ENCODE measurements around the gene TREH.

TREH gene

DNA sequence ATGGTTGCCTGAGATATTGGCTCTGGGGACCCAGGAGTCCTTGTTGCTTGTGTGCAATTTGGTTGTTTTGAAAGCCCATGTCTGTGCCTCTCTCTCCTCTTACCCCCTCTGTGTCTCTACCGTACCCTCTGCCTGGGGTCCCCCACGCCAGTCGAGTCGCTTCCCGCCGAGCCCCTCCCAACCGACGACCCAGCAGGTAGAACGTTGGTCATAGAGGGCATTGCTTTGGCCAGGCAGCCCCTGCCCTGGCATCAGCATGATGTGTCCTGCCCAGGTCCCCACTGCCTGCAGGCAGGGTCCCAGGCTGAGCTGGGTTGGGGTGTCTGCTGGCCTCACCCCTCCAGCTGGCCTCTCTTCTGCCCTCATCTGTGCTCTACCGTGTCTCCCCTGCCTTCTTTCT, 35.0 kb downstream of the TREH start:
- no peak for DNase-seq

DNA sequence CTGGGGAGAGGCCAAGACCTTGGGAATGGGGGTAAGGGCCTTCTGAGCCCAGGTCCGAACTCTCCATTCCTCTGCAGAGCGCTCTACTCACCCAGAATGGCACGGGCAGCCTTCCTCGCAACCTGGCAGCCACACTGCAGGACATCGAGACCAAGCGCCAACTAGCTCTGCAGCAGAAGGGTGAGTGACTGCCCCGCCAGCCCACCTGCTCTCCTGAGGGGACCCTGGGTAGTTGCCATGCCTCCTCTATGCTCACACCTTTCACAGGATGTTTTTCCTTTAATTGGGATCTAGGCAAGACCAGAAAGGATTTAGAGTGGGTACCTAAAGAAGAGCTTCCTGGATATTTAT, 35.5 kb downstream of the TREH start:
- DNase-seq = no peak

DNA sequence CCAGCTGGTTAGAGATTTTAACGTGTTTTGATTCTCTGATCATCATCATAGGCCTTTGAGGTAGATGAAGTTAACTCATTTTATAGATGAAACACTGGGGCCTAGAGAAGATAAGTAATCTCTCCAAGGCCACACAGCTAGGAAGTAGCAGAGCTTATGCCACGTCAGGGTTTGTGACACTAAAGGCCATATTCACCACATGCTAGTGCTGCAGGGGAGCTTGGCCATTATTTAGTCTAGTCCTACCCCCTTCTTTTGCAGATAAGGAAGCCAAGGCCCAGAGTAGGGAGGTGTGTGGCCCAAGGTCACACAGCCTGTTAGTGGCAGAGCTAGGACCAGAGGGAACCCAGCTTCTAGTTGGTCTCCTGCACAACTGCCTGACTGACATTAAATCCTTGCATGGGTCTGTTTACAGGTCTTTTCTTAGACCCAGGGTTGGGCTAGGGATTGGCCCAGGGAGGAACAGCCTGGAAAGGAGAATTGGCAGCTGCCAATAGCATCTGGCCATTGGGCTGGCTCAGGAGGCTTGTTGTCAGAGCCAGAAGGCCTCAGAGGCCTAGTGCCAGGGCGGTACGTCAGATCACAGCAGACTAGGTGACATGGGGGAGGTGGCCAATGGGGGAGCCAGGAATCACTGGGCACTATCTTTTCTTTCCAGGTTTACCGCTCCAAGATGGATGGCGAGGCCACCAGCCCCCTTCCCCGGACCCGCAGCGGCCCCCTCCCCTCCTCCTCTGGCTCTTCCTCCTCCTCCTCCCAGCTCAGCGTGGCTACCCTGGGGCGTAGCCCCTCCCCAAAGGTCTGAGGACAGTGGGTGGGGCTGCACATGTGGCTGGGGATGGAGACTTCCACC, 36.1 kb downstream of the TREH start:
- no peak for DNase-seq

DNA sequence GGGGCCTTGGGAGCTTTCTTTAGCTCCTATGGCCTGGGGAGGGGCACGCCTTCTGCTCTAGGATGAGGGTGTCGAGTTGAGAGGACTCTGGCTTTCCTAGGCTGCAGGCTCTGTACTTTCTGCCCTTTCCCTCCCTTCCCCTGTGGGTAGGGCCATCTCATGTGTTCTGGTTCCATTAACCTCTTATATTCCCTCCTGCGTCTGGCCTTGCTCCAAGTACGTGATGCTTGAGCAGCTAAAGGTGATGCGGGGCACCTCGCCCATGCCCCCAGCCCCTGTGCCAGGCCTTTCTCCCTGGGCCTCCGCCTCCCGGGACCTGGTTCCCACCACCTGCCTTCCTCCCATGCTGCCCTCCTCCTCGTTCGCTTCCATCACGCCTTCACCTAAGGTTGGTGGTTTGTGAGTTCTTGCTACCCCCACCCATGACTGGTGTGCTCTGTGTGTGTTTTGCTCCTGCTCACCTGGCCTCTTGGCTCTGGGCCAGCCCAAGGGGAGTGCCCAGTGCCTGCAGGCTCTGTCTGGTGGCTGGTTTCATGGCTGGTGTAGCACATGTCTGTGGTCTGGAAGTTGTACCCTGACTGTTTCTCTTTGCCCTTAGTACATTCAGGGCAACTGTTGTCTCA, 37.9 kb downstream of the TREH start:
- no peak for DNase-seq

DNA sequence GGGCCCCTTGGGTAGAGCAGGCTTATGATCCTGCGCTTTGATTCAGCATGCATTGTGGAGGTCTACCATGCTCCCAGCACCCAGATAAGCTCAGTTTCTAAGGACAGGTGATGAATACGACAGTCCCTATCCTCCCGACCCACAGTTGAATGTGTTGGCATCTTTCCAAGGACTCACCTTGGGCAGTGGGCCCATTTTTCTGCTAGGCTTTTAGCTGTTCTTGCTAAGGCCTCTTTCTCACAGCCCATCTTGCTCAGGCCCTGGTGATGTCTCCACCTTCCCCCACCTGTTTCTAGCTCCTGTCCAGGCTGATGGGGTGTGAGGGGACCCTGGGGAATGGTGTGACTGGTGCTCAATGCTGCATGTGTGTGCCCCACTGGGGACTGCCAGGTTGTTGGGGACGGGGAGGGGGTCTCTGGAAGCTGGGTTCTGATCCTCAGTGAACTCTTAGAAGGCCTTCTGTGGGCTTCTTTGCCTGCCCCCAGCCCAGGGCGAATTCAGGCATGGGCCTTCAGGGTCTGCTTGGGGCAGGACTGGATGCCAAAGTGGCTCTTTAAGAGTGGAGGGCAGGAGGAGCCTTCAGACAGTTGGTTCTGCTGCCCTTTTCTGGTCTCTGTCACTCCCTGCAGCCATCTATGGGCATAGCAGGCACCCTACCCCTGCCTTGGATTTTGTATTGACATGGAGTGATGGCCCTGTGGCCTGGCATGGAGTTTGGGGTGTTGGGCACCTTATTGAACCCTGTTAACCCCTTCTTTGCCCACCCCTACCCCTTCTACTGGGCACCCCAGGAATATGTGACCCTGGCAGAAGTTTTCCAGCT, 38.9 kb downstream of the TREH start:
- DNase-seq = no peak

DNA sequence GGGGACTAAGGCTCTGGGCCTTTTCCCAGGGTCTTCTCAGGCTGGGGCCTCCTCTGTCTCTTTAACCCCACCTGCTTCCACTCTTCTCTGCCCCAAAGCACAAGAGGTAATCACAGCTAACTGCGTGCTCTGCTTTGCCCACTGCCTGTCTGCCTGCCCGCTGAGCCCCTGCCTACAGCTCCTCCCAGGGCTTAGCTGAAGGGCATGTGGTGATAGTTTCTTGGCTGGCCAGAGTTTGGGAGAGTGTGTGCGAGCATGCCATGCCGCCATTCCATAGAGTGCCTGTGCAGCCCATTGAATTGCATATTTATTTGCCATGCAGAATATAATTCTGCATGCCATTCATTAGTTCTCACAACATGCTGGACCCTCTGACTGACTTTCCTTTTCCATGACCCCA, 39.6 kb downstream of the TREH start:
- DNase-seq = no peak

DNA sequence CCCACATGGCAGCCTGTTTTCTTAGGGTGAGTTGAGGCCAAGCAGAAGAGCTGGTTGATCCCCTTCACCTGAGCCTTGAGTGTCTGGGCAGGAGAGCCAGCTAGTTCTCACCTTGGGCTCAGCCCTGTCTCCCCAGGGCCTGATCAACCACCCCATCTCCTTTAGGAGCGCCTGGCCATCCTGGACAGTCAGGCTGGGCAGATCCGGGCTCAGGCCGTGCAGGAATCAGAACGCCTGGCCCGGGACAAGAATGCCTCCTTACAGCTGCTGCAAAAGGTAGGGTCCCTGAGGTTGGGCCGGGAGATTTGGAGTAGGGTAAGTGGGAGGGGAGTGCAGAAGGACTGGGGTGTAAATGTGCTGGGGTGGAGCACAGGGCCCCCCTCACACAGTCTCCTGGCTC, 40.7 kb downstream of the TREH start:
- DNase-seq = no peak

DNA sequence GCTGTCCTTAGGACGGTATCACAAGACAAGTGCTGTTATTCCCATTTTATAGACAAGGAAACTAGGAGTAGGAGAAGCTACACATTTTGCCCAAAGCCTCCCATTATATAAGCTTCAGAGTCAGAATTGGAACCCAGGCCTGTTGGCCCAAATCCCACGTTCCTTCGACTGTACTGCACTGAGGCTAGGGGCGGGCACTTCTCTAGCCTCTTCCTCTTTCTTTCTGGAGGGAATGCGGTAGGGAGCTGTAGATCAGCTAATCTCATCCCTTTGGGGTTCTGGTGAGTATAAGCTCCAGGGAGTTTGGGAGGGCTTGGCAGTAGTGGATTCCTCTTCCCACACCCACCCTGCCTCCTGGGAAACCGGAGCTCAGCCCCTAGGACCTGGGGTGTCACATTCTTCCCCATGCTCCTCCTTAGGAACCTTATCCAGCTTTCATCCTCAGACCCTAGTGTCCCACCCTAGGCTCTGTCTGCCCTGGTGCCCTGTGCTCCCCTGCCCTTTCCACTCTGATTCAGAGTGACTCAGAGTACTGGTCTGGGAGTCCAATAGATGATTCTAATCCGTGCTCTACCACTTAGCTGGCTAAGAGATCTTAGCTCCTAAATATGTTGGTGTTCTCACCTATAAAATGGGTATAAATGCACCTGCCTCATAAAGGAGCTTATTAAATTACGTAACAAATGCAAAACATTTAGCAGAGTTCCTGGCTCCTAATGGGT, 42.7 kb downstream of the TREH start:
- DNase-seq = no peak

DNA sequence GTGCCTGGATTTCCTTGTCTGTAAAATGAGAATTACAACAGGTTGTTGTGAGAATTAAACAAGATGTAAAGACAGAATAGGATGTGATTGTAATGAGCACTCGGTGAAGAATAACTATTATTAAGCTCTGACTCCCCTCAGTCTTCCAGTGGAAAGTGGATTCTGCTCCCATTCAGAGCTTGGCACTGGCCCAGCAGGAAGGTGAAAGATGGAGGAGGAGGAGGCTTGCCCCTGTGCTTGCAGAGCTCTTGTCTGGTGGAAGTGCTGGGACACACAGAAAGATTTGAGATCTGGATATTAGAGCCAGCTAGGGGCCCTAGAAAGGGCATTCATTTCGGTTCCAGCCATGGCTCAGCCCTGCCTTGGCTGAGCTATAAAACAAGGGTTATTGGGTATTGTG, 43.8 kb downstream of the TREH start:
- DNase-seq = no peak

DNA sequence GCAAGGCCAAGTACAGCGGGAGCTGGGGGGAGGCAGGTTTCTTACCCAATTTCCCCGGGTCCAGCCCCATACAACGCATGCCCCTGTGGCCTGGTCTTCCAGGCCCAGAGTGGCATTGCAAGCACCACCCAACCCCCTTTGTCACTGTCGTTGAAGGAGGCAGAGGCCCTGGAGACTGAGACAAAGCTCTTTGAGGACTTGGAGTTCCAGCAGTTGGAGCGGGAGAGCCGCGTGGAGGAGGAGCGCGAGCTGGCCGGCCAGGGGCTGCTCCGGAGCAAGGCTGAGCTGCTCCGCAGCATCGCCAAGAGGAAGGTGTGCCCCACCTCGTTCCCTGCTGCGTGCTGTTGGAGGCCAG, 44.2 kb downstream of the TREH start:
- no peak for DNase-seq

DNA sequence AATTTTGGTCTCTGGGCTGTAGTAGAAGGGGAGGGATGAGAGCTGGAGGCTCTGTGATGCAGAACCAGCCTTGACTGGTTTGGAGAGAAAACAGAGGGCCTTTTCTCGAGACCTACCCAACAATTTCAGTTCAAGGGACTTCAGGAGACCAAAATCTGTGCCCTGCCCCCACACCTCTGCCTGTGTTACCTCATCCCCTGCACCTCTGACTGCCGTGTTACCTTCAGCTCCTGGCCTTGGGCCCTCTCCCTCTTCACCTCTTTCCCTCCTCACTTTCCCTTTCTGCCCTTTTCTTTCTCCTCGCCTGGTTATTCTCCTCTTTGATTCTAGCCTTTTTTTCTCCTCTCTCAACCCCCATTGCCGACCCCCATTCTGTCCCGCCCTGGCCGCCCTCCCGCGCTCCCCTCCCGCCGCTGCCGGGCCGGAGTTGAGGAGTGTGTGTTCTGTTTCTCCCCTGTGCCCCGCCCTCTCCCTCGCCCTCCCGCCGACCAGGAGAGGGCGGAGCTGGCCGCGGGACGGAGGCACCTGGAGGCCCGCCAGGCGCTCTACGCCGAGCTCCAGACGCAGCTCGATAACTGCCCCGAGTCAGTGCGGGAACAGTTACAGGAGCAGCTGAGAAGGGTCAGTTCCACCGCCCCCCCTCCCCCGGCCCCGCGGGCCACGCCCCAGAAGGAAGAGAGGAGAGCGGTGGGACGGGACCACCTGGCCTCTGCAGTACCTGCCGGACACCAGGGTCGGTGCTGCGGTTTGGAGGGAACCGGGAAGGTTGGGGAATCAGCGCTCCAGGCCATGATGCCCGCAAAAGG, 44.8 kb downstream of the TREH start:
- DNase-seq = no peak

DNA sequence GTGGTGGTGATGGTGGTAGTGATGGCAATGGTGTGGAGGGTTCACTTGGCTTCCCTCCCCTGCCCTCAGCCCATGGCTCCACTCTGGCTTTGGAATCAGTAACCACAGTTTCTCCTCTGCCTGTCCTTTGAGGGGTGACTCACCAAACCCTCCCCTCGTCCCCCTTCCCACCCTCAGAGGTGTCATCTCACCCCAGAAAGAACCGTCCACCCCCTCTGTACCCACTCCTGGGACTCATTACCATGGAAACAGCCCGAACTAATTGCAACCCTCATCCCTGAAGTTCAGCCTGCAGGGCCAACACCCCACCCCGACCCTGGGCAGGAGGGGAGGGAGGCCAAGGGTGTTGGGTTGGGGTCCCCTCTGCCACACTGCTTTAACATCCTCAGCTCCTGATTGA, 45.5 kb downstream of the TREH start:
- no peak for DNase-seq

DNA sequence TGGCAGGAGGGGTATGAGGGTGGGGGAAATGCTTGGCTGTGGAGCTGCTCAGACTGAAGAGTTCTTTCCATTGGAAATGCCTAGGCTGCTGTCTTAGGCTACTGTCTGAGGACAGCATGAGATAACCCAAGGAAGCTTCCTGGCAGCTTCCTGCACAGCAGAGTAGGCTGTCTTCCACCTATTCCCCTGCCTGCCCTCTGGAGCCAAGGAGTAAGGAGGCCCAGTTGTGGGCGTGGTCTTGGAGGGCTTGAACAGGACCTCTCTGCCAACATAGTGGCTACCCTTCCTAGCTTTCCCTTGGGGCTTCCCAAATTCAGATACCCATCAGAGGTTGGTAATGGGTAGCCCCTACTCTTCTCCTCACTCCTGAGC, 46.1 kb downstream of the TREH start:
- no peak for DNase-seq

DNA sequence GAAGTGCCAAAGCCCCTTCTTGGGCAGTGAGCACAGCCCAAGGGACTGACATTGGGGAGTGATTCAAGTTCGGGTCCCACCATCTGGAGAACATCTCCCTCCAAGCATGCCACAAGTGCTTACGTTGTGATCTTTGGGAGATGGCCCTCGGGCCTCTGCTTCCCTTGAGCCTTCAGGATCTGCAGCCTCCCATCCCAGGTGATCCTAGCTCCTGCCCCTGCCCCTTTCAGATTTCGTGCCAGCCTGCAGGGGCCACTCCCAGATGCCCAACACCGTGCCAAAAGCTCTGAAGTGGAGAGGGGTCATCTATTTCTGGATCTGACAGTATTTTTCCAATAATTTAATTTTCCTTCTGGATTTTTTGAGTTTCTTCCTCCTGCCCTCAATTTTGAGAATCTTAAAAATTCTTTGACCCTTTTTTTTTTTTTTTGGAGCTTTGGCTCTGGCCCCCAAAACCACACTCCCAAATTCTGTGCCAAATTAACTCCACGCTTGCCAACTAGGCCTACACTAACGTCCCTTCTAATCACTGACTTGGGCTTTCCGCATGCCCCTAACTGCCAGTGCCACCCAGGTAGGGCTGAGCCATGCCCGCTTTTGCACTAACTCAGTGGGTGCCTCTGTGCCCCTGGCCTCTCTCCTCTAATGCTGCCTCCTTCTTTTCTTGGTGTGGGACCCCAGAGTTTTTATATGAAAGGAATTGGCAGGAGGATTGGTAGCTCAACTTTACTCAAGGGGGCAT, 46.7 kb downstream of the TREH start:
- no peak for DNase-seq

DNA sequence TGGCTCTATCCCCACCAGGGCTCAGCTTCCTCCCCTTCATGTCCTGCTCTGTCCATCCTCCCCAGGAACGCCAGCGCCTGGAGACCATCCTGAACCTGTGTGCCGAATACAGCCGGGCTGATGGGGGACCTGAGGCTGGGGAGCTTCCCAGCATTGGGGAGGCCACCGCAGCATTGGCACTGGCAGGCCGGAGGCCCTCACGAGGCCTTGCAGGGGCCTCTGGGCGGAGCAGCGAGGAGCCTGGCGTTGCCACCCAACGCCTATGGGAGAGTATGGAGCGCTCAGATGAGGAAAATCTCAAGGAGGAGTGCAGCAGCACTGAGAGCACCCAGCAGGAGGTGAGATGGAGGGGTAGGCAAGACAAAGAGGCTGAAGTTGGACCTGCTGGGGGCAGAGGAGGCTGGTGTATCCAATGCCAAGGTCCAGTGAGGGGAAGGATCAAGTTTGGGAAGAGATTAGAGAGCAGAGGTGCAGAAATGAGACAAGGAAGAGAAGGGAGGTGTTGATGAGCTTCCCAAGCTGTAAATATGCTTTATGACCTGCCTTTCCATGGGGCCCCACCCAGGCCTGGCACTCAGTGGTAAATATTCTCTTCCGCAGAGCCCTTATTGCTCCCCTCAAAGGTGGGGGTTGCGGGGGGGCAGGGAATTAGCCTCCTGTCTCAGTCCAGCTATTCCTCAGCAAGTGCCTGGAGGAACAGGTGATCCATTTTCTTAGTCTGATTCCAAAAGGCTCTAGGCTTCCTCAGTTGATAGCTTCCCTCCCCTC, 48.1 kb downstream of the TREH start:
- DNase-seq = no peak

DNA sequence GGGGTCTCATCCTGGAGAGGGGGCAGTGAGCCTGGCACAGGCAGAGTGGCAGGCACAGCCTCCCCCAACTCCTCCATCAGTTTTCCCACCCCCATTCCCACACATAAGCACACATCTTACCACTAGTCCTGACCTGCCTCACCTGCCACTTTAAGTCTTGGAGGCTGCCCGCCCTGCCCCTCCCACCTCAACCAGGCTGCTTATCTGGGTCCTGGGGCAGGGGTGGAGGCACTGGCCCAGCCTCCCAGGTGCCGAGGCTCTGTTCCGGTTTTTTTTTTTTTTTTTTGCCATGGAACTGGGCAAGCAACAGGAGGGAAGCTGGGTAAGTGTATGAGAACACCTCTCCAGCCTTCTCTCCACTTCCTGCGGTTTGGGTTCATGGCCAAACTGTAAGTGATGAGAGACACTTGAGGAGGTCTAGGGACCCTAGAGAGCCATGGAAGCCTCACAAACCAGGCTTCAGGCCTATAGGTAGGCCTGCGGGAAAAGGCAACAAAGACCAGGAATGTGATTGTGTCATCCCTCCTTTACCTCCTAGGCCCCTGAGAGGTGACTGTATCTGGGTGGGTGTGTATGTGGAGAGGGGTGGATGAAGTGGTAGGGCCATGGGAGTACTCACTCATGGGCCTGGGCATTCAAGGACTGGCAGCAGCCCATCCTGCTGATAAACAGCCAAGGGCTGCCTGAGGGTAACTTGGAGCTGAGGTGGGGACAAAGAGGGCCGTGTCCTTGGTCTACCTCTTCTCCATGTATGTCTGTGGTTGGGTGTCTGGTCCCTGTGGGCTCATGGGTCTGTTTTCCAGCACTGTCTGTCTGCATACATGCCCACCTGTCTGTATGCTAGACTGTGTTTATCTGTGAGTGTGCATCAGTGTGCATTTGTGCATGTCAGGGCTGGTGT, 49.4 kb downstream of the TREH start:
- no peak for DNase-seq

DNA sequence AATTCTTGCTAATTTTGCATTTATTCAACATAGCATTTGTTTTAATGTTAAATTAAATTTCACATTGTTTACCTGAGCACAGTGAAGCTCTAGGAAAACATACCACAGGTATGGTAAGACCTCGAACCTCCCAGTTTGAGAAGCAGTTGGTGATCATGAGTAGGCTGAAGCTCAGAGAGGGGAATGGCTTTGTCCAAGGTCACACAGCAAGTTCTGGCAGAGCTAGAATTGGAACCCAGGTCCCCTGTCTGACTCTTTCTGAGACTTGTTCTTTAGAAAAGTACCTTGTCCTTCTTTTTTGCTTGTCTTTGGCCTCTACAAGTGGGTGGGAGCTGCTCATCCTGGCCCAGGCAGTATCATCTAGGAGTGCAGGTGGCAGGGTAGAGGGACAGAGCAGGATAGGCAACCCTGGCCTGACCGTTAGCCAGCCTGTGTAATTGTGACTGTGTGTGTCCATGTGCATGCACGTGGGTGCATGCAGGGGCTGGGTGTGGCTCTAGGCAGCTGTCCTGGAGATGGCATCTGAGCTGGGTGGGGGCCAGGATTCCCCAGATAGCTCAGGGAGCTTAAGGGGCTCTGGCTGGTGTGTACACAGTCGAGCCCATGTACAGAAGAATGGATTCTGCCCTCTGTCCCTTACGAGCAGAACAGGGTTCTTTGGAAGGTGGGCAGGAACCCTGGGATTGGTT, 50.4 kb downstream of the TREH start:
- DNase-seq = no peak

DNA sequence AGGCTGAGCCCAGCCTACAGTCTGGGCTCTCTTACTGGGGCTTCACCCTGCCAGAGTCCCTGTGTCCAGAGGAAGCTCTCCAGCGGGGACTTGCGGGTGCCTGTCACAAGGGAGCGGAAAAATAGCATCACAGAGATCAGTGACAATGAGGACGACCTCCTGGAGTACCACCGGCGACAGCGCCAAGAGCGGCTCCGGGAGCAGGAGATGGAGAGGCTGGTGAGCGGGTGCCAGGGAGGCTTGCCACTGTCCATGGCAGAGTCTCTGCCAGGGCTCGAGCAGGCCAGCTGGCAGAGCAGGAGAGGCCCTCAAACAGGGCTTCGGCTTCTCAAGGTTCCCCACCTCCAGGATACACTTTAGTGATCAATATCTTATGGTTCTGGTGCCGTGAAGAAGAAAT, 51.0 kb downstream of the TREH start:
- DNase-seq = no peak

DNA sequence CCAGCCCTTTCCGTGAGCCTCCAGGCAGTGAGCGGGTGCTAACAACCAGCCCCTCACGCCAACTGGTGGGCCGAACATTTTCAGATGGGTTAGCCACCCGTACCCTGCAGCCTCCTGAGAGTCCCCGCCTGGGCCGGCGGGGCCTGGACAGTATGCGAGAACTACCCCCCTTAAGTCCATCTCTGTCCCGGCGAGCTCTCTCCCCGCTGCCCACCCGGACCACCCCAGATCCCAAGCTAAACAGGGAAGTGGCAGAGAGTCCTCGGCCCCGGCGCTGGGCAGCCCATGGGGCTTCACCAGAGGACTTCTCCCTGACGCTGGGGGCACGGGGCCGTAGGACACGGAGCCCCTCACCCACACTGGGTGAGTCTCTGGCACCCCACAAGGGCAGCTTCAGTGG, 51.4 kb downstream of the TREH start:
- no peak for DNase-seq
